ENCODE measurements around the gene OGN.
"Not testable (repeated sequence)": the region's sequence is repeated elsewhere in the genome, so short reads cannot be mapped to it uniquely, and the experiment has no call there.

The OGN gene

GRCh38 chr9:92426501-92427145, 22.2 kb upstream of the OGN start:
- H3K9me3 ChIP-seq (ENCODE audit: control insufficient read depth, insufficient read depth, low read length): no peaks in the 10 kb centered on the region
- no peak overlapping the region for H3K27ac ChIP-seq (ENCODE audit: low read length)
- no peak overlapping the region for H3K4me3 ChIP-seq (ENCODE audit: low read length)
- no peak for DNase-seq (ENCODE audit: low read depth, low spot score)
- no peaks in the 10 kb centered on the region for H3K4me1 ChIP-seq (ENCODE audit: control insufficient read depth, insufficient read depth, low read length)
- no peaks in the 10 kb centered on the region for H3K36me3 ChIP-seq (ENCODE audit: control insufficient read depth, insufficient read depth, low read length)
- no CpG with 5 or more reads among the region's 5 CpGs for WGBS (ENCODE audit: insufficient coverage, insufficient read length)
- H3K27me3 ChIP-seq (ENCODE audit: control insufficient read depth, insufficient read depth, low read length): no peaks in the 10 kb centered on the region

- Histone ChIP-seq H3K4me1 (ENCODE audit: control insufficient read depth, insufficient read depth, low read length) (no peaks in the 10 kb centered on the region), H3K4me3 (ENCODE audit: low read length) (no peak overlapping the region), H3K36me3 (ENCODE audit: control insufficient read depth, insufficient read depth, low read length) (no peaks in the 10 kb centered on the region), H3K9me3 (ENCODE audit: control insufficient read depth, insufficient read depth, low read length) (no peaks in the 10 kb centered on the region), H3K27me3 (ENCODE audit: control insufficient read depth, insufficient read depth, low read length) (no peaks in the 10 kb centered on the region), H3K27ac (ENCODE audit: low read length) (no peak overlapping the region)
- WGBS (ENCODE audit: insufficient coverage, insufficient read length): no CpG with 5 or more reads among the region's 2 CpGs
- DNase-seq (ENCODE audit: low read depth, low spot score): no peak
Observed at GRCh38 chr9:92425474-92425873, 21.1 kb upstream of the OGN start.

- no peaks in the 10 kb centered on the region for H3K36me3 ChIP-seq (ENCODE audit: control insufficient read depth, insufficient read depth, low read length)
- no CpG with 5 or more reads among the region's 1 CpG for WGBS (ENCODE audit: insufficient coverage, insufficient read length)
- no peaks in the 10 kb centered on the region for H3K4me1 ChIP-seq (ENCODE audit: control insufficient read depth, insufficient read depth, low read length)
- no peak within 1 kb of the TSS for H3K27ac ChIP-seq (ENCODE audit: low read length)
- no peak for DNase-seq (ENCODE audit: low read depth, low spot score)
- no peaks in the 10 kb centered on the region for H3K27me3 ChIP-seq (ENCODE audit: control insufficient read depth, insufficient read depth, low read length)
- no peak within 1 kb of the TSS for H3K4me3 ChIP-seq (ENCODE audit: low read length)
- H3K9me3 ChIP-seq (ENCODE audit: control insufficient read depth, insufficient read depth, low read length): no peaks in the 10 kb centered on the region
Observed at GRCh38 chr9:92424340-92424739, 20.0 kb upstream of the OGN start, which contains the start of gene OMD. OMD (minus strand) TSS chr9:92424471; CDS start chr9:92417558, 6,913 bp downstream.

- no CpG with 5 or more reads among the region's 2 CpGs for WGBS (ENCODE audit: insufficient coverage, insufficient read length)
- no peak for DNase-seq (ENCODE audit: low read depth, low spot score)
Observed at GRCh38 chr9:92423612-92424011, 19.2 kb upstream of the OGN start.

GRCh38 chr9:92422611-92423338, 18.4 kb upstream of the OGN start:
- Histone ChIP-seq H3K4me3 (ENCODE audit: low read length) (no peak overlapping the region), H3K36me3 (ENCODE audit: control insufficient read depth, insufficient read depth, low read length) (no peaks in the 10 kb centered on the region), H3K27me3 (ENCODE audit: control insufficient read depth, insufficient read depth, low read length) (no peaks in the 10 kb centered on the region), H3K4me1 (ENCODE audit: control insufficient read depth, insufficient read depth, low read length) (no peaks in the 10 kb centered on the region), H3K27ac (ENCODE audit: low read length) (no peak overlapping the region), H3K9me3 (ENCODE audit: control insufficient read depth, insufficient read depth, low read length) (no peaks in the 10 kb centered on the region)
- no CpG with 5 or more reads among the region's 2 CpGs for WGBS (ENCODE audit: insufficient coverage, insufficient read length)
- no peak for DNase-seq (ENCODE audit: low read depth, low spot score)

More at GRCh38 chr9:92423612-92424011, 19.2 kb upstream of the OGN start:
- H3K36me3 ChIP-seq (ENCODE audit: control insufficient read depth, insufficient read depth, low read length): no peaks in the 10 kb centered on the region
- H3K4me3 ChIP-seq (ENCODE audit: low read length): no peak overlapping the region
- H3K27me3 ChIP-seq (ENCODE audit: control insufficient read depth, insufficient read depth, low read length): no peaks in the 10 kb centered on the region
- H3K4me1 ChIP-seq (ENCODE audit: control insufficient read depth, insufficient read depth, low read length): no peaks in the 10 kb centered on the region
- H3K27ac ChIP-seq (ENCODE audit: low read length): no peak overlapping the region
- no peaks in the 10 kb centered on the region for H3K9me3 ChIP-seq (ENCODE audit: control insufficient read depth, insufficient read depth, low read length)

GRCh38 chr9:92414566-92414965, 10.2 kb upstream of the OGN start:
- Histone ChIP-seq H3K27ac (ENCODE audit: low read length) (no peak overlapping the region), H3K27me3 (ENCODE audit: control insufficient read depth, insufficient read depth, low read length) (no peaks in the 10 kb centered on the region), H3K4me3 (ENCODE audit: low read length) (no peak overlapping the region), H3K36me3 (ENCODE audit: control insufficient read depth, insufficient read depth, low read length) (no peaks in the 10 kb centered on the region), H3K9me3 (ENCODE audit: control insufficient read depth, insufficient read depth, low read length) (no peaks in the 10 kb centered on the region), H3K4me1 (ENCODE audit: control insufficient read depth, insufficient read depth, low read length) (no peaks in the 10 kb centered on the region)
- no CpG with 5 or more reads among the region's 1 CpG for WGBS (ENCODE audit: insufficient coverage, insufficient read length)
- DNase-seq (ENCODE audit: low read depth, low spot score): no peak

- DNase-seq (ENCODE audit: low read depth, low spot score); H3K4me3 ChIP-seq (ENCODE audit: low read length); H3K9me3 ChIP-seq (ENCODE audit: control insufficient read depth, insufficient read depth, low read length); H3K36me3 ChIP-seq (ENCODE audit: control insufficient read depth, insufficient read depth, low read length); H3K27ac ChIP-seq (ENCODE audit: low read length); H3K27me3 ChIP-seq (ENCODE audit: control insufficient read depth, insufficient read depth, low read length); H3K4me1 ChIP-seq (ENCODE audit: control insufficient read depth, insufficient read depth, low read length): not testable (repeated sequence)
- WGBS (ENCODE audit: insufficient coverage, insufficient read length): no CpG with 5 or more reads among the region's 4 CpGs
Observed at GRCh38 chr9:92411157-92411556, 6.8 kb upstream of the OGN start.

- Histone ChIP-seq H3K4me3 (ENCODE audit: low read length) (no peak overlapping the region), H3K36me3 (ENCODE audit: control insufficient read depth, insufficient read depth, low read length) (no peaks in the 10 kb centered on the region), H3K27me3 (ENCODE audit: control insufficient read depth, insufficient read depth, low read length) (no peaks in the 10 kb centered on the region), H3K4me1 (ENCODE audit: control insufficient read depth, insufficient read depth, low read length) (no peaks in the 10 kb centered on the region), H3K9me3 (ENCODE audit: control insufficient read depth, insufficient read depth, low read length) (no peaks in the 10 kb centered on the region), H3K27ac (ENCODE audit: low read length) (no peak overlapping the region)
- no peak for DNase-seq (ENCODE audit: low read depth, low spot score)
- WGBS (ENCODE audit: insufficient coverage, insufficient read length): no CpG with 5 or more reads among the region's 2 CpGs
Observed at GRCh38 chr9:92408747-92409478, 4.5 kb upstream of the OGN start.

- DNase-seq (ENCODE audit: low read depth, low spot score): no peak
Observed at GRCh38 chr9:92407818-92408217, 3.4 kb upstream of the OGN start.

GRCh38 chr9:92406477-92406876, 2.1 kb upstream of the OGN start:
- H3K4me3 ChIP-seq (ENCODE audit: low read length): no peak overlapping the region
- no peaks in the 10 kb centered on the region for H3K27me3 ChIP-seq (ENCODE audit: control insufficient read depth, insufficient read depth, low read length)
- H3K4me1 ChIP-seq (ENCODE audit: control insufficient read depth, insufficient read depth, low read length): no peaks in the 10 kb centered on the region
- no peaks in the 10 kb centered on the region for H3K36me3 ChIP-seq (ENCODE audit: control insufficient read depth, insufficient read depth, low read length)
- H3K9me3 ChIP-seq (ENCODE audit: control insufficient read depth, insufficient read depth, low read length): no peaks in the 10 kb centered on the region
- no peak overlapping the region for H3K27ac ChIP-seq (ENCODE audit: low read length)
- no peak for DNase-seq (ENCODE audit: low read depth, low spot score)
- WGBS (ENCODE audit: insufficient coverage, insufficient read length): no CpG with 5 or more reads among the region's 3 CpGs

More at GRCh38 chr9:92407818-92408217, 3.4 kb upstream of the OGN start:
- no peaks in the 10 kb centered on the region for H3K9me3 ChIP-seq (ENCODE audit: control insufficient read depth, insufficient read depth, low read length)
- no peaks in the 10 kb centered on the region for H3K4me1 ChIP-seq (ENCODE audit: control insufficient read depth, insufficient read depth, low read length)
- H3K4me3 ChIP-seq (ENCODE audit: low read length): no peak overlapping the region
- H3K36me3 ChIP-seq (ENCODE audit: control insufficient read depth, insufficient read depth, low read length): no peaks in the 10 kb centered on the region
- H3K27me3 ChIP-seq (ENCODE audit: control insufficient read depth, insufficient read depth, low read length): no peaks in the 10 kb centered on the region
- no peak overlapping the region for H3K27ac ChIP-seq (ENCODE audit: low read length)
- no CpG with 5 or more reads among the region's 2 CpGs for WGBS (ENCODE audit: insufficient coverage, insufficient read length)

All from iPS DF 6.9 (cell line).